Prostate gland (tissue), 2 donors: ENCODE measurements around the gene GRID1. TPM values are rescaled to one million over a fixed set of nuclear protein-coding genes. Genes with fewer than 3 reads are reported as not detected.

Source experiments
- DNase-seq: peaks from one replicate; pipeline ENCODE4 v3.0.0-alpha.2; 2019; ENCODE audit warnings: low spot score
- H3K27ac ChIP-seq, 2 donors: fragments of 200-600 bp; sonication (generic); 2 replicates each; pipeline ENCODE4 v1.5.1; 2017 to 2019
- H3K27me3 ChIP-seq: fragments of 200-600 bp; sonication (generic); replicated peaks from 2 replicates; pipeline ENCODE4 v1.5.1; 2019; ENCODE audit not compliant: insufficient read depth
- H3K36me3 ChIP-seq, 2 donors: fragments of 200-600 bp; sonication (generic); 1 replicate in 1 of 2; 2 replicates in 1 of 2; pipeline versions ENCODE4 v1.5.1 to v1.8.1; 2017 to 2019
- H3K4me1 ChIP-seq: fragments of 200-600 bp; sonication (generic); replicated peaks from 2 replicates; pipeline ENCODE4 v1.5.1; 2019
- H3K4me3 ChIP-seq, 2 donors: fragments of 200-600 bp; sonication (generic); 2 replicates each; pipeline ENCODE4 v1.5.1; 2017 to 2019
- H3K9me3 ChIP-seq: fragments of 200-600 bp; sonication (generic); 2 replicates; pipeline ENCODE4 v1.5.1; 2017
- CTCF ChIP-seq, 4 experiments: fragments of 200-600 bp in 2 of 4; fragments of 450-650 bp in 2 of 4; sonication (generic) in 2 of 4; IDR thresholded peaks; 1 replicate in 3 of 4; 2 replicates in 1 of 4; pipeline ENCODE4 v1.5.1; 2016 to 2019; ENCODE audit warnings: antibody characterized with exemption in 4 of 4, mild to moderate bottlenecking in 2 of 4, moderate library complexity in 2 of 4
- POLR2A ChIP-seq: fragments of 450-650 bp; IDR thresholded peaks from one replicate; pipeline ENCODE4 v1.6.1; 2016; ENCODE audit warnings: antibody characterized with exemption, mild to moderate bottlenecking
- POLR2AphosphoS5 ChIP-seq: sonication (generic); formaldehyde crosslinking; IDR thresholded peaks from one replicate; pipeline ENCODE4 v1.6.1; 2017; ENCODE audit warnings: antibody characterized with exemption
- WGBS: methylation state at CpG from one replicate; pipeline ENCODE4 v1.1.5; 2018; 5-methylcytosine and 5-hydroxymethylcytosine counted together
- intact Hi-C: fragments of 100-400 bp; cut with DNase I; formaldehyde crosslinking; loops from one replicate; pipeline ENCODE4 v1.14.2; 2022
- total RNA-seq, 2 donors: library from RNA; depleted of rRNA; stranded (reverse); fragments of >200 nt; gene quantifications; one replicate each; pipeline ENCODE4 v1.1.0, GENCODE V29; 2016

Gene GRID1
- total RNA-seq, 2 donors from 2014 or later: 1.0 to 10.0 TPM

DNA sequence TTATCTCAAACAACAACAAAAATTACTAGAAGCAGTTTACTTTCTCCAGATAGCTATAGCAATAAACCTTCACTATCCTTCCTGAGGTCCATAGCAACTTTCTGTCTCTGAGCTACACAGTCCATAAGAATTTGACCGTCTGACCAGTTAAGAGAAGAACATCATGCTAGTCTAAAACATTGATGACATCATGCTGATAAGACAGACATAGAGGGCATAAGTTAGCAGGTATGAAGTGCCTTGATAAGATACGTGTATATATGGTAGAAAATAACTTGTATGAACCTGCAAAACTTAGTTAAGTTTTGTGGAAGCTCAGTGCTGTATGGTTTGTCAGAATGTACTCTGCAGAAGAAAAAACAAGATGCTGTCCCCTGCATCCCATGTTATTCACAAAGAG, 353.0 kb downstream of the GRID1 start:
- Histone ChIP-seq H3K4me3 (no peak overlapping the region), H3K36me3 (no peaks in the 10 kb centered on the region), H3K4me1 (no peaks in the 10 kb centered on the region), H3K9me3 (no peaks in the 10 kb centered on the region), H3K27ac (no peak overlapping the region), H3K27me3 (no peaks in the 10 kb centered on the region)
- DNase-seq: no peak
- intact Hi-C loops: no loop called here
- TF ChIP-seq CTCF (IDR thresholded peaks at IDR 0.05): no peak
- no peak for TF ChIP-seq POLR2A
- TF ChIP-seq POLR2AphosphoS5: no peak
- 57% methylated on average over 2 of the region's 2 CpGs for WGBS

GRCh38 chr10:86007171-86007570, 359.4 kb downstream of the GRID1 start:
- intact Hi-C loops: no loop called here
- DNase-seq: no peak
- H3K4me1 ChIP-seq: no peaks in the 10 kb centered on the region
- no peaks in the 10 kb centered on the region for H3K36me3 ChIP-seq
- TF ChIP-seq POLR2AphosphoS5 (no peak), CTCF (IDR thresholded peaks at IDR 0.05) (no peak), POLR2A (no peak)
- no peak overlapping the region for H3K27ac ChIP-seq
- WGBS: 89% methylated on average over 6 of the region's 6 CpGs
- no peak overlapping the region for H3K4me3 ChIP-seq
- H3K9me3 ChIP-seq: no peaks in the 10 kb centered on the region
- no peaks in the 10 kb centered on the region for H3K27me3 ChIP-seq

- Histone ChIP-seq H3K36me3 (no peaks in the 10 kb centered on the region), H3K27ac (no peak overlapping the region), H3K4me1 (no peaks in the 10 kb centered on the region), H3K27me3 (no peaks in the 10 kb centered on the region), H3K9me3 (no peaks in the 10 kb centered on the region), H3K4me3 (no peak overlapping the region)
- no peak for TF ChIP-seq POLR2A
- no peak for TF ChIP-seq CTCF (IDR thresholded peaks at IDR 0.05)
- TF ChIP-seq POLR2AphosphoS5: no peak
- WGBS: 87% methylated on average over 1 of the region's 1 CpG
- DNase-seq: no peak
- intact Hi-C loops: no loop called here
Measured at GRCh38 chr10:86004337-86004736, 362.3 kb downstream of the GRID1 start.

DNA sequence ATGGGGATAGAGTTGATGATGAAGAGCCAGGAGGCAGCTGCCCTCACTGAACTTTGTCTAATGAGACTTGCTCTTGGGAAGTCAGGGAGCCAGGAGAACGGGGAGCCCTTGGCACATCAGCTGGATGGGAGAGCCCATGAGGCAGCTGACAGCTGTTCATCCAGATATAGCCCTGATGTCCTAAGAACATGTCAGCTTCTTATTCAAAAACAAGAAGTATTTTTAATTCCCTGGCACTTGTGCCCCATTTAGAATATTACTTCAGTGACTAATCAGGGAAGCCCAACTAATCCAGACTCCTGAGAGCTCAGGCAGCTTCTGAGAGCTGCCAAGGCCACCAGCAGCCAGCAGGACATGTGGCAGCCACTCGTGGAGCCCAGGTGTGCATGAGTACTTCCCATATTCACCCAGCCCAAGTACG, 363.4 kb downstream of the GRID1 start:
- Histone ChIP-seq H3K27me3 (no peaks in the 10 kb centered on the region), H3K4me1 (no peaks in the 10 kb centered on the region), H3K9me3 (no peaks in the 10 kb centered on the region), H3K4me3 (no peak overlapping the region), H3K36me3 (no peaks in the 10 kb centered on the region), H3K27ac (no peak overlapping the region)
- intact Hi-C loops: no loop called here
- TF ChIP-seq CTCF (IDR thresholded peaks at IDR 0.05): no peak
- no peak for TF ChIP-seq POLR2AphosphoS5
- TF ChIP-seq POLR2A: no peak
- no peak for DNase-seq
- 85% methylated on average over 3 of the region's 3 CpGs for WGBS

- Histone ChIP-seq H3K27me3 (no peaks in the 10 kb centered on the region), H3K36me3 (no peaks in the 10 kb centered on the region), H3K4me1 (no peaks in the 10 kb centered on the region), H3K4me3 (no peak overlapping the region), H3K27ac (no peak overlapping the region), H3K9me3 (no peaks in the 10 kb centered on the region)
- no peak for DNase-seq
- no peak for TF ChIP-seq POLR2A
- TF ChIP-seq CTCF (IDR thresholded peaks at IDR 0.05): no peak
- TF ChIP-seq POLR2AphosphoS5: no peak
- 84% methylated on average over 2 of the region's 2 CpGs for WGBS
- intact Hi-C loops: no loop called here
Measured at GRCh38 chr10:86001521-86001920, 365.1 kb downstream of the GRID1 start.
